ENCODE measurements around the gene GNG2. TPM values are rescaled to one million over a fixed set of nuclear protein-coding genes. Genes with fewer than 3 reads are reported as not detected.

Gene GNG2
- total and polyA plus RNA-seq, 9 donors = 34.8 to 90.2 (median 42.9) TPM

- H3K36me3 ChIP-seq (ENCODE audit: control insufficient read depth, insufficient read depth, low read length) = peaks cover 2% of the 10 kb centered on the region
- WGBS (ENCODE audit: insufficient coverage) = no CpG with 5 or more reads among the region's 6 CpGs
Measured at GRCh38 chr14:51914310-51914709, 53.9 kb downstream of the GNG2 start.

GRCh38 chr14:51917193-51917592 lies 56.8 kb downstream of the GNG2 start:
- Histone ChIP-seq H3K9me3 (replicated peaks; ENCODE audit: control insufficient read depth, low read depth, low read length) (no peaks in the 10 kb centered on the region), H3K36me3 (ENCODE audit: control insufficient read depth, insufficient read depth, low read length) (peaks cover 2% of the 10 kb centered on the region), H3K4me1 (ENCODE audit: control insufficient read depth, insufficient read depth, low read length) (peaks cover 8% of the 10 kb centered on the region), H3K27me3 (ENCODE audit: control insufficient read depth, insufficient read depth, low read length) (no peaks in the 10 kb centered on the region), H3K4me3 (ENCODE audit: low read length) (no peak overlapping the region), H3K27ac (ENCODE audit: low read length) (peak overlapping the region; percentile 18)
- peak; percentile 92 for DNase-seq
- WGBS (ENCODE audit: insufficient coverage) = 17% methylated on average over 2 of the region's 6 CpGs

More at GRCh38 chr14:51914310-51914709, 53.9 kb downstream of the GNG2 start:
- H3K9me3 ChIP-seq (replicated peaks; ENCODE audit: control insufficient read depth, low read depth, low read length) = no peaks in the 10 kb centered on the region
- no peaks in the 10 kb centered on the region for H3K27me3 ChIP-seq (ENCODE audit: control insufficient read depth, insufficient read depth, low read length)
- H3K27ac ChIP-seq (ENCODE audit: low read length) = no peak overlapping the region
- peaks cover 8% of the 10 kb centered on the region for H3K4me1 ChIP-seq (ENCODE audit: control insufficient read depth, insufficient read depth, low read length)
- no peak for DNase-seq
- no peak overlapping the region for H3K4me3 ChIP-seq (ENCODE audit: low read length)

- Histone ChIP-seq H3K27ac (ENCODE audit: low read length) (no peak overlapping the region), H3K4me1 (ENCODE audit: control insufficient read depth, insufficient read depth, low read length) (peaks cover 11% of the 10 kb centered on the region), H3K9me3 (replicated peaks; ENCODE audit: control insufficient read depth, low read depth, low read length) (no peaks in the 10 kb centered on the region), H3K27me3 (ENCODE audit: control insufficient read depth, insufficient read depth, low read length) (no peaks in the 10 kb centered on the region), H3K4me3 (ENCODE audit: low read length) (no peak overlapping the region), H3K36me3 (ENCODE audit: control insufficient read depth, insufficient read depth, low read length) (peaks cover 2% of the 10 kb centered on the region)
- no peak for DNase-seq
- WGBS (ENCODE audit: insufficient coverage) = no CpG with 5 or more reads among the region's 3 CpGs
Measured at GRCh38 chr14:51921026-51921425, 60.6 kb downstream of the GNG2 start.

- H3K27me3 ChIP-seq (ENCODE audit: control insufficient read depth, insufficient read depth, low read length) = no peaks in the 10 kb centered on the region
- DNase-seq = peak; percentile 86
- peak overlapping the region; percentile 84 for H3K27ac ChIP-seq (ENCODE audit: low read length)
- peaks cover 5% of the 10 kb centered on the region for H3K4me1 ChIP-seq (ENCODE audit: control insufficient read depth, insufficient read depth, low read length)
- H3K4me3 ChIP-seq (ENCODE audit: low read length) = no peak overlapping the region
- WGBS (ENCODE audit: insufficient coverage) = 22% methylated on average over 3 of the region's 6 CpGs
- H3K9me3 ChIP-seq (replicated peaks; ENCODE audit: control insufficient read depth, low read depth, low read length) = no peaks in the 10 kb centered on the region
- no peaks in the 10 kb centered on the region for H3K36me3 ChIP-seq (ENCODE audit: control insufficient read depth, insufficient read depth, low read length)
Measured at GRCh38 chr14:51922624-51923023, 62.2 kb downstream of the GNG2 start.

GRCh38 chr14:51924600-51924999 lies 64.2 kb downstream of the GNG2 start:
- H3K4me3 ChIP-seq (ENCODE audit: low read length) = no peak overlapping the region
- H3K27ac ChIP-seq (ENCODE audit: low read length) = no peak overlapping the region
- WGBS (ENCODE audit: insufficient coverage) = 92% methylated on average over 2 of the region's 4 CpGs
- H3K9me3 ChIP-seq (replicated peaks; ENCODE audit: control insufficient read depth, low read depth, low read length) = no peaks in the 10 kb centered on the region
- no peaks in the 10 kb centered on the region for H3K36me3 ChIP-seq (ENCODE audit: control insufficient read depth, insufficient read depth, low read length)
- peaks cover 3% of the 10 kb centered on the region for H3K4me1 ChIP-seq (ENCODE audit: control insufficient read depth, insufficient read depth, low read length)
- no peaks in the 10 kb centered on the region for H3K27me3 ChIP-seq (ENCODE audit: control insufficient read depth, insufficient read depth, low read length)
- no peak for DNase-seq

- Histone ChIP-seq H3K36me3 (ENCODE audit: control insufficient read depth, insufficient read depth, low read length) (no peaks in the 10 kb centered on the region), H3K27ac (ENCODE audit: low read length) (no peak overlapping the region), H3K27me3 (ENCODE audit: control insufficient read depth, insufficient read depth, low read length) (no peaks in the 10 kb centered on the region), H3K4me3 (ENCODE audit: low read length) (no peak overlapping the region), H3K4me1 (ENCODE audit: control insufficient read depth, insufficient read depth, low read length) (peaks cover 3% of the 10 kb centered on the region), H3K9me3 (replicated peaks; ENCODE audit: control insufficient read depth, low read depth, low read length) (no peaks in the 10 kb centered on the region)
- DNase-seq = no peak
- no CpG with 5 or more reads among the region's 2 CpGs for WGBS (ENCODE audit: insufficient coverage)
Measured at GRCh38 chr14:51925980-51926379, 65.6 kb downstream of the GNG2 start.

GRCh38 chr14:51926449-51926848 lies 66.0 kb downstream of the GNG2 start:
- no peaks in the 10 kb centered on the region for H3K27me3 ChIP-seq (ENCODE audit: control insufficient read depth, insufficient read depth, low read length)
- WGBS (ENCODE audit: insufficient coverage) = 83% methylated on average over 1 of the region's 7 CpGs
- H3K36me3 ChIP-seq (ENCODE audit: control insufficient read depth, insufficient read depth, low read length) = no peaks in the 10 kb centered on the region
- H3K4me1 ChIP-seq (ENCODE audit: control insufficient read depth, insufficient read depth, low read length) = peaks cover 3% of the 10 kb centered on the region
- no peak overlapping the region for H3K4me3 ChIP-seq (ENCODE audit: low read length)
- DNase-seq = no peak
- H3K27ac ChIP-seq (ENCODE audit: low read length) = no peak overlapping the region
- H3K9me3 ChIP-seq (replicated peaks; ENCODE audit: control insufficient read depth, low read depth, low read length) = no peaks in the 10 kb centered on the region

- Histone ChIP-seq H3K36me3 (ENCODE audit: control insufficient read depth, insufficient read depth, low read length) (no peaks in the 10 kb centered on the region), H3K27ac (ENCODE audit: low read length) (no peak overlapping the region), H3K4me1 (ENCODE audit: control insufficient read depth, insufficient read depth, low read length) (no peaks in the 10 kb centered on the region), H3K9me3 (replicated peaks; ENCODE audit: control insufficient read depth, low read depth, low read length) (no peaks in the 10 kb centered on the region), H3K27me3 (ENCODE audit: control insufficient read depth, insufficient read depth, low read length) (no peaks in the 10 kb centered on the region), H3K4me3 (ENCODE audit: low read length) (no peak overlapping the region)
- WGBS (ENCODE audit: insufficient coverage) = no CpG with 5 or more reads among the region's 10 CpGs
- DNase-seq = no peak
Measured at GRCh38 chr14:51928568-51928967, 68.2 kb downstream of the GNG2 start.

GRCh38 chr14:51929166-51929565 lies 68.8 kb downstream of the GNG2 start:
- DNase-seq = no peak
- H3K27me3 ChIP-seq (ENCODE audit: control insufficient read depth, insufficient read depth, low read length) = no peaks in the 10 kb centered on the region
- no peak overlapping the region for H3K4me3 ChIP-seq (ENCODE audit: low read length)
- peaks cover 2% of the 10 kb centered on the region for H3K36me3 ChIP-seq (ENCODE audit: control insufficient read depth, insufficient read depth, low read length)
- H3K4me1 ChIP-seq (ENCODE audit: control insufficient read depth, insufficient read depth, low read length) = no peaks in the 10 kb centered on the region
- no peaks in the 10 kb centered on the region for H3K9me3 ChIP-seq (replicated peaks; ENCODE audit: control insufficient read depth, low read depth, low read length)
- H3K27ac ChIP-seq (ENCODE audit: low read length) = no peak overlapping the region
- WGBS (ENCODE audit: insufficient coverage) = no CpG with 5 or more reads among the region's 4 CpGs

- Histone ChIP-seq H3K4me1 (ENCODE audit: control insufficient read depth, insufficient read depth, low read length) (no peaks in the 10 kb centered on the region), H3K36me3 (ENCODE audit: control insufficient read depth, insufficient read depth, low read length) (peaks cover 2% of the 10 kb centered on the region), H3K9me3 (replicated peaks; ENCODE audit: control insufficient read depth, low read depth, low read length) (no peaks in the 10 kb centered on the region), H3K27ac (ENCODE audit: low read length) (no peak overlapping the region), H3K27me3 (ENCODE audit: control insufficient read depth, insufficient read depth, low read length) (no peaks in the 10 kb centered on the region), H3K4me3 (ENCODE audit: low read length) (no peak overlapping the region)
- DNase-seq = no peak
- WGBS (ENCODE audit: insufficient coverage) = 81% methylated on average over 5 of the region's 8 CpGs
Measured at GRCh38 chr14:51929910-51930682, 69.7 kb downstream of the GNG2 start.

Measured in muscle of leg (tissue), 11 donors.